Activated effector memory CD4-positive, alpha-beta T cell treated with anti-CD3 and anti-CD28 coated beads, Interleukin-2, amount 50 U/mL, for 16 hours (primary cell): ENCODE measurements around the gene EFNB2.

Experiments
- DNase-seq: peaks from one replicate; pipeline ENCODE4 v3.0.0-alpha.2; 2020

The EFNB2 gene

DNA sequence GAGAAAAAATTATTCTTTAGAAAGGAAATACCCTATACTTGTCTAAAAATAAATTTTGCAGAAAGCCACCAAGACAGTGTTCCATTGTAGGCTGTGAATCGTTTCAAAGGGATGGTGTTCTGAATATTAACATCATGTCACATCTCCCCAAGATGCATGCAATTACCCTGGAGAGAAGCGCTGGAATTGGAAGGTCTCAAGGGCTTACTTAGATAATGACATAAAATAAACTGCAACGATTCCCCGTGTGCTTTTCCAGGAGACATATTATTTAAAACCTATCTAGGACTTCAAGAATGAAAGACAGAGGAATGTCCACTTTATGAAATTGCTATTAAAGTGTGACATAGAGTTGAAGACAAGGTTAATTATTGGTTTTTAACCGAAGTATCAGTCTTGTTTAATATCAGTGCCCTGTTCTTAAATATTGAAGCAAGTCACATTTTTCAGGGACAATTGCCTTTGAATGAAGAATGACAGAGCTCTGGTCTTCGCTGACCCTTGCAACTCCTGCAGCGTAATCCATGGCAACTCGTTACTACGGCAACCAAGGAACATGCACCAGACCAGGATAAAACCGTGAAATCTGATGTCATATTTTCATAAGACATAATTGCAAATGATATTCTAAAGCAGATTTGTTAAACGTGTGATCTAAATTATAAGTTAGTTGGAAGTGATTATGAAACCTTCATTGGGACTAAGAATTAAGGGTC is 91.7 kb downstream of the EFNB2 start:
- no peak for DNase-seq

DNA sequence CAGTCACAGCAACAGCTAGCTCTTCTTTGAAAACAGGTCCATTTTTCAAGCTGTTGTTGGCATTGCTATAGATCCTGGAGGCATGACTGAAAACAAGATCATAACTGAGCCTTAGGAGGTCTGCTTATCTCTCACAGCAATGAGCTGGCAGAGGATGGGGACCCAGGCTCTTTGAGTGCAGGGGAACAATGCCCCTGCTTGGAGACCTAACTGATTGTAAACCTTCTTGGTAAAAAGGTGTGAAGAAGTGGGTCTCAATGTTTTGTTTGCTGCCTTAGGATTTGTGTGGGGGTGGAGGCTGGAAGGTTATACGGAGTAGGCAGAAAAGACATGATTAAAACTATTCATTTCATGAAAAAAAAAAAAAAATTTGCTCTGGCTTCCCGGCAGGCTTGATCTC is 94.6 kb downstream of the EFNB2 start:
- DNase-seq = no peak
